Activated CD4-positive, alpha-beta T cell treated with anti-CD3 and anti-CD28 coated beads, Interleukin-2, Interleukin-6, amounts not matched to agents 100 ng/mL and 50 ng/mL, durations not matched to agents 16 hours and 8 hours (primary cell): ENCODE measurements around the gene CDK5RAP2.

ENCODE experiments used
- DNase-seq: peaks from one replicate; pipeline ENCODE4 v3.0.0-alpha.2; 2020

Gene CDK5RAP2

DNA sequence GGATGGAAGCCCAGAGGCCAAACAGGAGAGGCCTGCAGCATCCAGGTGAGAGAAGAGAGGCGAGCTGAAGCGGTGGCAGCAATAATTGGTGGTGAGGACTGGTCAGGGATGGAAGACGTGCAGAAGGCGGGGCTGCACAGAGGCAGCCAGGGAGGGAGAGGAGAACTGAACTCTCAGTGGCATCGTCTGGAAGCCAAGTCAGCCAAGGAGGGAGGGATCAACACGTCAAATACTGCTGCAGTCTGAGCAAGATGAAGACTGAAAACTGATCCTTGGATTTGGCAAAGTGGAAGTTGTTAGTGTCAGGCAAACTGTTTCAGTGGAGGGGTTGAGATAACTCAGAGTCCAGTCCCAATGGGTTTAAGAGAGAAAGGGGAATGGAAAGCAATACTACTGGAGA lies 145.4 kb downstream of the CDK5RAP2 start:
- no peak for DNase-seq

DNA sequence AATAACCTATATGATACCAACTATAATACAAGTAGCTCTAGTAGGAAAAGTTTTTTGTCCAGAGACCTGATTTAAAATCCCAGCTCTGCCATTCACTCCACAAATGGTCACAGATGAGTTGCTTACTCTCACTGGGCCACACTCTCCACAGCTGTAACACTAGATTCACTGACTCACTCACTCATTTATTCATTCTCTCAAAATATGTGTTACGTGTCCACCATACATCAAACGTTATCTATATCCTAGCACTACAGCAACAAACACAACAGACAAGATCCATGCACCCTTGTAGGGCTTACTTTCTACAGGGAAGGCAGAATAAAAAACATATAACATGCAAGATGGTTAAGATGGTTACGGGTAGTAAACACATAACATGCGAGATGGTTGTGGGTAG lies 146.3 kb downstream of the CDK5RAP2 start:
- DNase-seq = no peak

DNA sequence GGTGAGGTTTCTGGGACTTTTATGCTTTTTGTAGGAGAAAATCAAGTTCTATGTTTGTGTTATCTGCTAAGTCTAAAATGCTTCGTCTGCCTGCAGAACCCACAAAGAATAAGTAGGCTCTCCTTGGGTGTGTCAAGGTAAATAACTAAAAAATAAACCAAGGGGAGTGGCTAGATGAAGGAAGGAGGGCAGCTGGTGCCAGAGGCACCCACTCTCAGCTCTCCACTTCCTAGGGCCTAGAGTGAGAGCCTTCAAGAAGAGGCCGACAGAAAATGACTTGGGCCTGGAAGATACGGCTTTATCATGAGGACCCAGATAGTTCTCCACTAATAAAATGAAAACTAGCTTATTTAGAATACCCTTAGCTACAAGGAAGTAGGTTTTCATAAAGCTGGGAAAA lies 147.4 kb downstream of the CDK5RAP2 start:
- no peak for DNase-seq

DNA sequence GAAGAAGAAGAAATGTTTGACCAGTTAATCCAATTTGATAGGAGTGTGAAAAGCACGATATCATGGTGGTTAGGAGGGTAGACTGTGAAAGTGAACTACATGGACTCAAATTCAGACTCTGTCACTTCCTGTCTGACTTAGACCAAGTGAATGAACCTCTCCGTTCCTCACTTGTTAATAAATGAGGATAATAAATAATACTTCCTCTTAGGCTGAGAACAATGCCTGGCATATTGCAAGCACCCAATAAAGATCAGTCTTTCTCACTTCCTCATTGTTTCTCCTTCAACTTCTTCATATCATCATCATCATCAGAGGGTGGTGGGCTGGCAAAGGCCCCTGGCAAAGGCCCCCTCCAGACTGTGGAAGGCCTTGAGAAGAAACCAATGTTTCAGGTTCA lies 148.7 kb downstream of the CDK5RAP2 start:
- no peak for DNase-seq

DNA sequence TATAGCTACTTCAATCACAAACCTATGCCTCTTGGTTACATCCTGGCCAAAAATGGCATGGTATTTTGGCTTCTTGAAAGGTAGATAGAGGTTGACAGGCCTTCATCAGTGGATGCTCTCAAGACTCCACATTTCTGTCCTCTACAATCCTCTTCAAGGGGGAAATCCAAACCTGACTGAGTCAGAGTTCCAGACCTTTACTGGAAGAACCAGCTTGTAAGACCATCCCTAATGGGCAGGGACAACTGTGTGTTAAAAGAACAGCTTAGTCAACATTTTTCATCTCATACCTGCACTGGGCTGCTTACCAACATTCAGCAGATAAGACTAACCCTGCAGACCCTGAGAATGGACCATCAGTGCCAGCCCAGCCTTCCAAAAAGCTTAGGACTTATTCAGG lies 155.7 kb downstream of the CDK5RAP2 start:
- DNase-seq = no peak

DNA sequence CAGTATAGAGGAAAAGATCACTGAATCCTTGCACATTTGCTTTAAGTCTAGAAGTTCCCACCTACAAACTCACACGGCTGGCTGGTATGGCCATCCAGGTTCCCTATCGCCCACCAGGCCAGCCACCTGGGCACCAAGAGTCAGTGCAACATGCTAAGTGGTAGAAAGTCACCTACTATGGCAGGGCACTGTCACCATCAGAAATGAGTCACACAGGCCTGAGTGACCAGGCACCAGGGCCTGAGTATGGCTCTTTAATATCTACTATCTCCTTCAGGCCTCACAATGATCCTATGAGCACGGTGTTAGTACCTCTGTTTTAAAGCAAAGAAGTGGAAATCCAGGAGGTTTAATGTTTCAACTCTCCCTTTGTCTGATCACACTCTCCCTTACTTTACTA lies 156.2 kb downstream of the CDK5RAP2 start:
- DNase-seq = no peak

DNA sequence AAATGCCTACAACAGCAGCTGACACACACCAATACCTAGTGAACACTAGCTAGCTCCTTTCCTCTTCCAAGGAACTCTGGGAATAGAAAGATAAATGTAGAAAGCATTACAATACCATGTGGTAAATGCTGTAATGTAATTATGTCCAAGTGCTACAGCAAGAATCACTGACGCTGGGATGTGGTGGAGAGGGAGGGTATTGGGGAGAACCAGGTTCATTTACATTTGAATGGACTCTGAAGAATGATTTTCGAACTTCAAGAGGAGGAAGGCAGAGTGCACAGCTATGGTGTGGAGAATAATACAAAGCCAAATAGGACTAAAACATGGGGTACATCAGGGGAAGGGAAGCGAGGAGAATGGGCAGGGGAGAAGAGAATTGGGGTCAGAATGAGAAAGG lies 158.0 kb downstream of the CDK5RAP2 start:
- no peak for DNase-seq

DNA sequence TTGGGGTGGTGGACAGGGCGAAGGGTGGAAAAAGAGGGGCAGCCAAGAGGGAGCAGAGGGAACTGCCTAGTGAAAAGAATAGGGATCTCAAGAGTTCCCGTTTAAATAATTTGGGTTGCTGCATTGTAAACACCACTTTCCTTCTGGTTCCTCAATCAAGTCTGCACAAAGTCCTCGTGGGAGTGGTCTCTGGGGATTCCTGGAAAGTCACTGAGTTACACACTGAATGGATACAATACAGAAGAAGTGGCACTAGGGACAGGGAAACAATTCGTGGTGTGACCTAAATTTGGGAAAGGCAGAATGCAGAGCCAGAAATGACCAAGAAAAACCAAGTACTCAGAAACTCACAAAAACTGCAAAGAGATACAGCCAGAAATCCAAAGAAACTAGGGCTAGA lies 161.7 kb downstream of the CDK5RAP2 start:
- no peak for DNase-seq

DNA sequence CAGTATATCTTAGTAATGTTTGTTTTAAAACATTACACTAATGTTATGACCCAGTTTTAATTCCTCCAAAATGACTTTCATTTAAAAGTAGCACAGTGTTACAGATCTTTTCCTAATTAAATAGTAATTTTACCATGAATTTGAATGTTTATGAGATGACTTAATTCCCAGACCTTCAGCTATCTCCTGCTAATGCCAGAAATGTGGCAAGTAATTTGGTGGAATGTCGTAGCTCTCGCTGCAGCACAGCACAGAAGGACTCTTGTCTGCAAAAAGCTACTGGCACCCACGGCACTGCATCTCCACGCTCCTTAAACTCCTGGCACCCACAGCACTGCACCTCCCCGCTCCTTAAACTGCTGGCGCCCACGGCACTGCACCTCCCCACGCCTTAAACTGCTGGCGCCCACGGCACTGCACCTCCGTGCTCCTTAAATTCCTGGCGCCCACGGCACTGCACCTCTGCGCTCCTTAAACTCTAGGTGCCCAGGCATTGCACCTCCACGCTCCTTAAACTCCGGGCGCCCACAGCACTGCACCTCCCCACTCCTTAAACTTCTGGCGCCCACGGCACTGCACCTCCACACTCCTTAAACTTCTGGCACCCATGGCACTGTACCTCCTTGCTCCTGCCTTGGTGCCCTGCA lies 163.1 kb downstream of the CDK5RAP2 start:
- no peak for DNase-seq

DNA sequence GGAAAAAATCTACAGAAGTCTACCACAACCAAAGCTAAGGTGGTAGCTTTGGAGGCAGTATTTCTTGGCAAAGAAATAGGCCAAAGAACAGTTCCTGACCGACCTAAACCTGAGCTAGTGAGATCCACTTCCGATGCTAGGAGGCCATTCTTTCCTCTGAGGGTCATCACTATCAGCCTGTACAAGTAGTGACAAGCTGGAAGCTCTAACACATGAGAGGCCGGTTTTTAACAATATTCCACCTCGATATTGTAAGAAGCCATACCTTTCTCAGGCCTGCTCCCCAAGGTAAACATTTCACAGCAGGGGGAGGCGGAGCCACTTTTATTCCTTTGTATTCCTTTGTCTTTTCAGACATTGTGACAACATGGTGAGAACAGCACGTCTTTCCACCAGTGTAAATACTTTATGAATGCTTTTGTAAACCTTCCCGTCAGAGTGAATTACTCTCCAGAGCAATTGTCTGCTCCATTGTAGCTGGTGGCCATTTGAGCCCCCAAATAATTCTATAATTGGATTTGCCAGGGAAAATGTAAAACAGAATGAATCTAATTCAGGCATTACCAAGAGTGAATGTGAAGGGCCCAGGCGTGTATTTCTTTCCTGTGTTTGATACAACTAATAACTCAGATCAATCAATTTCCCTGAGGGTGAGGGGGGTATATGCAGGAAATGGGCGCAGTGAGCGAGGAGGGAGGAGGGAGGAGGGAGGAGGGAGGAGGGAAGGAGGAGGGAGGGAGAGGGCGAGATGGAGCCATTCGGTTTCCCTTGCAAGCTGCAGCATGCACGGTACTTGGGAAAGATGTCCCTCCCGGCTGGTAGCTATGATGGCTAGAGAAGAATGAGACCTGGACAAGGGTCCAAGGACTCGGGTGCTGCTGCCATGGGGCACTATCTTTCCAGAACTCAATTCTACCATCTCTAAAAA lies 166.6 kb downstream of the CDK5RAP2 start:
- DNase-seq = no peak

DNA sequence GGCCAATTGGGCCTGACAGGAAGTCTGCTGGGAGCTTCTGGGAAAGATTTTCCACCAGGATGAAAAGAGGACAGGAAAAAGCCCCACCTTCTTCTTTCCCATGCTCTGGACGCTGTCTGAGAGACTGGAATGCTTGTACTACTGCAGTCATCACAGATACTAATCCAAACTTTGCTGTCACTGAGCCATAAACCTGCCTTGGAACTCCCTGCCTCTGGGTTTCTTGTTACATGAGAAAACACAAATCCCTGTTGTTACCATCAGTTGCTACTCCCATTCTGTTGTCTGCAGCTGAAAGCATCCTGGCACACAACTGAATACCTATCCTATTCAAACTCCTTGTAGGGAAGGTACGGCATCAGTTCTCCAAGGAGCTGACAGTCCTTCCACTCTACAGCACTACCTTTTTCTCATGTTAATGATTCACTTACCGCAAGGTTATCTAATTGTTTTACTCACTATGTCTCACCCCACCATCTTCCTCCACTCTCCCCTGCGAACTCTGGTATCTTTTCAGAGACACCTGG lies 167.5 kb downstream of the CDK5RAP2 start:
- no peak for DNase-seq

DNA sequence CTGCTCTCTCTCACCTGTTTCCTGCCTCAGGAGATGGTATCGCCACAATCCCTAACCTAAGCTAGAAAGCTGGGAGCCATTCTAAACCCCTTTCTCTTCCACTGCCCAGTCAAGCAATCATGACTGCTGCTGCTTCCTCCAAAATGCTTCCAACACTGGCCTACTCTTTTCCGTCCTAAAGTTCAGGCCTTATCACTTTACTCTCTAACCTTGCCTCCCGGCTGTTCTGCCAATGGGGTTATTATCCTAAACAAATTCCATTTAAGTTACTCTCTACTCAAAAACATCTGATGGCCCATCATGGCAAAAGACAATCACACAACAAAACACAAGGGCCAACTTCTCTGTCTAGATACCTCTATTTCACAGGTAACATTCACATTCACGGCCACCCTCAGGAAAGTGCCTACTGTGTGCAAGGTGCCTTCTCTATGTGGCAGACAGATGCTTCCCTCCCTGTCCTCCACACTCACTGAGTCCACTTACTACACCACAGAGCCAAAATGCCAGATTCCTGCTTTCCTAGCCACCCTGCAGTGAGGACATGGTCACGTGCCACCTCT lies 168.0 kb downstream of the CDK5RAP2 start:
- DNase-seq = no peak

DNA sequence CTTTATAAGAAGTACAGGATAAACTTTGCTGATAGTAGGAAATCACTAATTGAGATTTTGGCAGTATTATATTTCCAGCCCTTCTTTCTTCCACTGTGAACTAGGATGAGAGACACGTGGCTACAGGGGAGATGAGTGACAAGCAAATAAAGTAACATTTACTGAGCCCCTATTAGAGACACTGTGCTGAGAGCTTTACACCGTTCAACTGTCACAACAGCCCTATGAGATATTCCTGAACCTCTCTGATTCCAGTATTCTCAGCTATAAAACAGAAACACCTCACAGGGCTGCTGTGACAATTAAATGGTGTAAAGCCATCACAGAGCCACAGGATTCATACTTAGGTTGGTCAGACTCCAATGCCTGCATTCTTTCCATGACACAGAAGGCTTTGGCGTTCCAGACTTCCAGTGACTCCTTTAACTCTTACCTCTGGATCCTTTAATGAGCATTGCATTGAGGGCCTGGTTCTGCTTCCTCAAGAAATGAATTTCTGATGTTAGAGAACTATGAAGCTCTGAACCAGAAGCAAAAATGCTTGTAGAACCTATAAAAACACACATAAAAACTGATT lies 169.0 kb downstream of the CDK5RAP2 start:
- DNase-seq = no peak

DNA sequence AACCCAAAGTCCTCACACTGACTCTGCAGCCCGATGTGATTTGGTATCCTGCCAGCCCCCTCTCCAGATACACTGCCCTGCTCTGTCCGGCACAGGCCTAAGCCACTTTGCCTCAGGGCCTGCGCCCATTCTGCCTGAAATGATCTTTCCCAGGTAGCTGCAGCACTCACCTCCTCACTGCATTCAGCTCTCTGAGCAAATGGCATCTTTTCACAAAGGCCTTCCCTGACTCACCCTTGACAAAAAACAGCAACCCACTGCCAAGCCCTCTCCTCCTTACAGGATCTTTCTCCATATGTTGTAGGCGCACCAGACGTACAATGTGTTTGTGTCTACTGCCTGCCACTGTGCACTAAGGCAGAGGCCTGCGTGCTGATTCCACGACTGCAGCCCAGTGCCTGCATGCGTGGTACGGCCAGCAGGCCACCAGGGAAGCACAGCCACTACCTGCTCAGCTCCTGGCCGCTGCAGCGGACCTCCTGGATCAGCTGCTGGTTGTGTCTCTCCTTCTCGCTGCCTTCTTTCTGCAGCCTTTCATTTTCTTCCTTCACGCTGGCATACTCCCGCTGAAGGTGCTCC lies 171.2 kb downstream of the CDK5RAP2 start:
- DNase-seq = no peak

DNA sequence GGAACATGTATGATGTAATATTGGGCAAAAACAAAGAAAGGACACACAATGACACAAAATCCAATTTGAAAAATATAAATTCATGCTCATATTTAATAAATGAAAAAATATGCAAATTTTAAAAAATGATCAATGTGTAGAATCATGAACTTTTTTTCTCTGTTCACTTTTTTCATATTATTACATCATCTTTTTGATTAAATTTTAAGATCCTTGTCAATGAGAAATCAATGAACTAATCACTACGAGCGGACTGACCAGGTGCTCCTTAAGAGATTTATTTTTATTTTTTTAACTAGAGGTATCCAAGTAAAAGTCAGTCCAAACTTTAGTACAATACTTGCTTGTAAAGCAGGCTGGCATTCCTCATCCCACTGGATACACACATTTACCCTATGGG lies 174.1 kb downstream of the CDK5RAP2 start:
- no peak for DNase-seq

DNA sequence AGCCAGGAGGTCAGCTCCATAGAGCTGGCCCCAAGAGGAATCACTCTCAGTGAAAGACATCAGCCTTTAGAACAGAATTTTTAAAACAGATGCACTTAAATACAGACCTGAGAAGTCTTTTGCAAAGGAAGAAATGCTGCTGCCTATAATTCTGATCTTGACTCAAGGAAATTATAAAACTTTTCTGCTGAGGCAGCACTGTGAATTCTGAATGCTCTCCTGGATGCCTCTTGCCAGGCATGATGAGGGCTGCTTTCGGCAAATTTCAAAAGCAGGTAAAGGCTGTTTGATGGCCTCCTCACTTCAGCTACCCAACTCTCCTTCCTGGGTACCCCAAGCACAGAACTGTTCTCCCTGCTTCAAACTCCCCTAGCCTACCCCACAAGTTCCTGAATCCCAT lies 174.8 kb downstream of the CDK5RAP2 start:
- DNase-seq = no peak

DNA sequence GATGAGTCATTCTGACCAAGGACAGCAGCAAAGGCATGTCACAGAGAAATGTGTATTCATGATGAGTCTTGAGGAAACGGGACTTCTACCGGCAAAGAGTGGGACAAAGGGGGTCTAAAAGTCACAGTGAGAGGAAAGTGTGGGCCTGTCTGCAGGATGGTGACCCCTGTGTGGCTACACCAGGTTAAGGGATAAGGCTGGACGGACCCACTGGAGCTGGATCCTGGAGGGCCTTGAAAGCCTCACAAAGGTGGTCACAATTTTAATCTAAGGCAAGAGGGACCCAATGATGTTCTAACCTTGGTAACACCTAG lies 176.5 kb downstream of the CDK5RAP2 start:
- DNase-seq = no peak

DNA sequence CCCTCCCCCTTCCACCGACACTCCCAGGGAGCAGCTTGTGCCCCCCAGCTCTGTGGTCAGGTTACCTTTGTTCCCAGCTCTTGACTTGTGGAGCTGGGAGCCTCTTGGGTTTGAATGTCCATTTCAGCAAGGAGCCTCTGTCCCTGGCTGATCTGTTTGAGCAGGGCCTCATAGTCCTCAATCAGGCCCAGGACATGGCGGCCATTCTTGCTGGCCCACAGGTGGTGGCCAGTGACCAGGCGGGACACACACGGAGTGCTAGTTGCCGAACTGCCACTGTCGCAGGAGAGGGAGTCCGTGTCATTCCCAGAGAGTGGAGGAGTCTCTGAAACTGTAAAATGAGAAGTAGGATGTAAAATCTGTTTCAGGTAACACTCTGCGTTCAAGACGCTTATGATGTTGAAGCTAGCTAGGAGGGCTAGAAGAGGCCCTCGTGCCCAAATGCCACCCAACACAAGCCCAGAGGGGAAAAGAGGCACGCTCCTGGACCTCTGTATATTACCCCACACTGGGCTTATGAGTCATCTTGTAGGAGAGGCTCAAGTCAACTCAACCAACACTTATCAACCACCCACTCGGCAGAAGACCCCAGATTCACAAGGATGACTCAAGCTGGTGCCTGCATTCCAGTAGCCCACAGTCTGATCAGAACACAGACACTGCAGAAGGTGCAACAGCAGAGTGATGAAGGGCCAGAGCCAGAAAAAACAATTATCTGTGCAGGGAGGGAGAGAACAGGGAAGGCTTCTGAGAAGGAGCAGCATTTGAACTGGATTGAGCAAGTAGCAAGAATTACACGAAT lies 177.0 kb downstream of the CDK5RAP2 start:
- peak; percentile 47 for DNase-seq

DNA sequence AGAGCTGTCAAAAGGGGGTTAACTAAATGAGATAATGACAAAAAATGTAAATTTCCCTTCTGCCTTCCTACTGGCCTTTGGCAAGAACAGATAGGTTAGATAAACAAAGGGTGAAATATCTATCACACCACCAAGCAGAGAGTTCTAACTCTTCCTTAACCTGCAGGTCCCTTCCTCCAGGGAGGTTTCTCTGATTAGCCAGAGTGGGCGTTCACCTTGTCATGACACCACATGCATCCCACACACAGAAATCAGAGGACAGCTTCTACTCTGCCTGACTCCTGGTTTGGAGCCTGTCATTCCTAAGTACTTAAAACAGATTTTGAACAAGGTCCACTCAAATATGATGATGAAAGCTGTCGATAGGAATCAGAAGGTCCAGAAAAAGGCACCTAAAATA lies 180.0 kb downstream of the CDK5RAP2 start:
- DNase-seq = no peak

DNA sequence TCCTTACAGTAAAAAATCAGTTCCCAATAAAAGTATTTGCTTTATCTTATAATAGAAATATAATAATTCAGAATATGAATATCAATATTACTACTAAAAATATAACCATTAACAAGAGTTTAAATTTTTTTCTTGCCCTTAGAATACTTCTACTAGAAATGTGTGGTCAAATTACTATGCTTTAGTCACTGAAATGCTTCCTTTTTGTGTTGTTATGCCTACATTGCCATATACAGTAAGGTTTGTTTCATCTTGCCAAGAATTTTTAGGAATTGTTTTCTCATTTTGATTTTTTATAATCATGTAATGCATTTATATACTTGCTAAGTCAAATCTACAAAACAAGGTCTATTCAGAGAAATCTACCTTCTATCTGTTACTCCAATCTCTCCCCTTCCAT lies 181.7 kb downstream of the CDK5RAP2 start:
- no peak for DNase-seq

DNA sequence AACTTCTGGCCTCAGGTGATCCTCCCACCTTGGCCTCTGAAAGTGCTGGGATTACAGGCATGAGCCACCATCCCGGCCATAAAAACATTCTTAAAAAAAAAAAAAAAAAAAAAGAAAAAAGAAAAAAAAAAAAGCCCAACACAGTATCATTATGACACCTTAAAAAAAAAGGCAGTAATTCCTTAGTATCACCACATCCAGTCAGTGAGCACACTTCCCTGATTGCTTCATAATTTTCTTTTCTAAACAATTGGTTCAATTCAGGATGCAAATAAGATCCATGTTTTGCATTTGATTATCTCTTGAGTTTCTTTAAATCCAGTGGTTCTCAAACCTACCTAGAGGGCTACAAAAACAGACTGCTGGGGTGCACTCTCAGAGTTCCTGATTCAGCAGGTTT lies 182.5 kb downstream of the CDK5RAP2 start:
- no peak for DNase-seq

DNA sequence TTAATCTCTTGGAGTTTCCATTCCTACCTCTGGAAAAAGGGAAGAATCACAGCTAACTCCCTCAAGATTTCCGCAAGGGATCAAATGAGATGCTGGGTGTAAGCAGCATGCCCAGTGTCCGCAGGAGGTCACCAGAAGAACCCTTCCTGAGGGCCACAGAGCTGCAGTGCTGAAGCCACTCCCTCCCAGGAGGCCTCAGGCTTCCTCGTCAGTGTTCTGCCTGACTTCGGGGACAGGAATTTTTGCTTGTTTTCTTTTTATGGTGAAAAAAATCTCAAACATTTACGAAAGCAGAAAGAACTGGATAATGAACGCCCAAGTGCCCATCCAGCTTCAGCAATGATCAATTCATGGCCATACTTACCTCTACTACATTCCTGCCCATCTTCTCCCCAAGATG lies 183.0 kb downstream of the CDK5RAP2 start:
- no peak for DNase-seq

DNA sequence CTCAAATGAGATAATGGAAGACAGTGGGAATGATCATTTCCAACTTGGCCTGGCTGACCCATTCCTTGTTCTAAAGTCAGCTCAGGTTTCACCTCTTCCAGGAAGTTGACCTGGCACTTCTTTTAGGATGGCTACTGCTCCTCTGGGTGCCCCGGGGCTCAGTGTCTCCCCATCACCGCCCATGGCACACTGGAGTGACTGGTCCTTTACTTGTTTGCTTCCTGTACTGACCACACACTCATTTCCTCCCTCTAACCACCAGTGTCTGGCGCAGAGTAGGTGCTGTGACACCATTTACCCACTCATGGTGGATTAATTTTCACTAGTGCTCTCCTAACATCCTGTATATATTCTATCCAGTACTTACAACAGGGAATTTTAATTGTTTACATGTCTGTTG lies 183.5 kb downstream of the CDK5RAP2 start:
- peak; percentile 12 for DNase-seq
